Measurements from ENCODE around the gene SLC39A2. TPM values are rescaled to one million over a fixed set of nuclear protein-coding genes. Genes with fewer than 3 reads are reported as not detected.

SLC39A2 gene
- total and polyA plus RNA-seq, 9 of the 15 experiments (the other 6 are each of a cell fraction or from before 2014, with no cell fraction given) = 0.06 to 0.09 TPM; not detected in 7

DNA sequence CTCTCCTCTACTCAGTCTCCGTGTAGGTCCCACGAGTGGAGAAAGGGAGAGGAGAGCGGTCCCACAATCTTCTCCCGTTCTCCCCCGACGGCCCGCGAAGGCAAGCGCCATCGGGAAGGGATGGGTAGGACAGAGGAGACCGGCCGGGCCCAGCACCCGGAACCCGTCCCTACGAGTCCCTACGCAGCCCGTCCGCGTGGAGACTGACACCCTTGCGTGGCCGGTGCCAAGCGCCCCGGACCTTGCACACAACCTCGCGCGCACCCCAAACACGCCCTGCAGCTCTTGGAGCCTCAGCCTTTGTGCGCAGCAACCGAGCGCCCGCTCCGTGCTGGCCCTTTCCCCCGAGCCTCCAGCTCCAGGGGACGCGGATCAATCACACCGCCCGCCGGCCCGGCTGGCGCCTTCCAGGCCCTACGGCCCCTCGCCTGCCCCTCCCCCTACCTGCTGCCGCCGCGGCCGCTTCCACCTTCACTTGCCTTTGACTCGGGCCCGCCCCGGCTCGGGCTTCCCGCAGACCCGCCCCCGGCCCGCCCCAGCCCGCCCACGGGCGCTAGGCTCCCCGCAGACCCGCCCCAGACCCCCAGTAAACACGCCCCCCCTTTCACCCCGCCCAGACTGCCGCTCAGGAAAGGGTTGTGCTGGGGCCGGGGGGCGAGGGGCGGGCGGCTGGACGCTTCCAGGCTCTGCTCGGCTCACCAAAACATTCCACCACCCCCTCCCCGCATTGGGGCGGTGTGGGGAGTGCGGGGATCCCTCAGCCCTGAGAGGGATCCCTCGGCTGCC, 25.7 kb downstream of the SLC39A2 start, which contains the start of gene NDRG2 (continued):
- TF ChIP-seq, protein P1, sequence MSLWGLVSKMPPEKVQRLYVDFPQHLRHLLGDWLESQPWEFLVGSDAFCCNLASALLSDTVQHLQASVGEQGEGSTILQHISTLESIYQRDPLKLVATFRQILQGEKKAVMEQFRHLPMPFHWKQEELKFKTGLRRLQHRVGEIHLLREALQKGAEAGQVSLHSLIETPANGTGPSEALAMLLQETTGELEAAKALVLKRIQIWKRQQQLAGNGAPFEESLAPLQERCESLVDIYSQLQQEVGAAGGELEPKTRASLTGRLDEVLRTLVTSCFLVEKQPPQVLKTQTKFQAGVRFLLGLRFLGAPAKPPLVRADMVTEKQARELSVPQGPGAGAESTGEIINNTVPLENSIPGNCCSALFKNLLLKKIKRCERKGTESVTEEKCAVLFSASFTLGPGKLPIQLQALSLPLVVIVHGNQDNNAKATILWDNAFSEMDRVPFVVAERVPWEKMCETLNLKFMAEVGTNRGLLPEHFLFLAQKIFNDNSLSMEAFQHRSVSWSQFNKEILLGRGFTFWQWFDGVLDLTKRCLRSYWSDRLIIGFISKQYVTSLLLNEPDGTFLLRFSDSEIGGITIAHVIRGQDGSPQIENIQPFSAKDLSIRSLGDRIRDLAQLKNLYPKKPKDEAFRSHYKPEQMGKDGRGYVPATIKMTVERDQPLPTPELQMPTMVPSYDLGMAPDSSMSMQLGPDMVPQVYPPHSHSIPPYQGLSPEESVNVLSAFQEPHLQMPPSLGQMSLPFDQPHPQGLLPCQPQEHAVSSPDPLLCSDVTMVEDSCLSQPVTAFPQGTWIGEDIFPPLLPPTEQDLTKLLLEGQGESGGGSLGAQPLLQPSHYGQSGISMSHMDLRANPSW (CRISPR knock-in tag; IDR thresholded peaks at IDR 0.05) = no peak
- TF ChIP-seq MYC (IDR thresholded peaks at IDR 0.05; ENCODE audit: low read depth, low read length) (peak; percentile 53; the same call in 1 of the 2 replicates), MYC (CRISPR knock-in tag; IDR thresholded peaks at IDR 0.05; ENCODE audit: borderline replicate concordance, low read depth) (no peak; the same call in 1 of the 2 replicates), MAFG (tag; conservative IDR thresholded peaks at IDR 0.05) (no peak), PHB (CRISPR knock-in tag; IDR thresholded peaks at IDR 0.05) (no peak), RBM22 (IDR thresholded peaks at IDR 0.05; ENCODE audit: low read depth, low read length, poor library complexity, severe bottlenecking) (no peak), YBX1 (IDR thresholded peaks at IDR 0.05) (no peak), RB1 (IDR thresholded peaks at IDR 0.05; ENCODE audit: low read depth) (peak; percentile 49; the same call in 1 of the 2 replicates), CCNT2 (IDR thresholded peaks at IDR 0.05; ENCODE audit: borderline replicate concordance, extremely low read depth, insufficient read length, low read depth, low read length) (peak; percentile 24)
- TF ChIP-seq, protein P2, sequence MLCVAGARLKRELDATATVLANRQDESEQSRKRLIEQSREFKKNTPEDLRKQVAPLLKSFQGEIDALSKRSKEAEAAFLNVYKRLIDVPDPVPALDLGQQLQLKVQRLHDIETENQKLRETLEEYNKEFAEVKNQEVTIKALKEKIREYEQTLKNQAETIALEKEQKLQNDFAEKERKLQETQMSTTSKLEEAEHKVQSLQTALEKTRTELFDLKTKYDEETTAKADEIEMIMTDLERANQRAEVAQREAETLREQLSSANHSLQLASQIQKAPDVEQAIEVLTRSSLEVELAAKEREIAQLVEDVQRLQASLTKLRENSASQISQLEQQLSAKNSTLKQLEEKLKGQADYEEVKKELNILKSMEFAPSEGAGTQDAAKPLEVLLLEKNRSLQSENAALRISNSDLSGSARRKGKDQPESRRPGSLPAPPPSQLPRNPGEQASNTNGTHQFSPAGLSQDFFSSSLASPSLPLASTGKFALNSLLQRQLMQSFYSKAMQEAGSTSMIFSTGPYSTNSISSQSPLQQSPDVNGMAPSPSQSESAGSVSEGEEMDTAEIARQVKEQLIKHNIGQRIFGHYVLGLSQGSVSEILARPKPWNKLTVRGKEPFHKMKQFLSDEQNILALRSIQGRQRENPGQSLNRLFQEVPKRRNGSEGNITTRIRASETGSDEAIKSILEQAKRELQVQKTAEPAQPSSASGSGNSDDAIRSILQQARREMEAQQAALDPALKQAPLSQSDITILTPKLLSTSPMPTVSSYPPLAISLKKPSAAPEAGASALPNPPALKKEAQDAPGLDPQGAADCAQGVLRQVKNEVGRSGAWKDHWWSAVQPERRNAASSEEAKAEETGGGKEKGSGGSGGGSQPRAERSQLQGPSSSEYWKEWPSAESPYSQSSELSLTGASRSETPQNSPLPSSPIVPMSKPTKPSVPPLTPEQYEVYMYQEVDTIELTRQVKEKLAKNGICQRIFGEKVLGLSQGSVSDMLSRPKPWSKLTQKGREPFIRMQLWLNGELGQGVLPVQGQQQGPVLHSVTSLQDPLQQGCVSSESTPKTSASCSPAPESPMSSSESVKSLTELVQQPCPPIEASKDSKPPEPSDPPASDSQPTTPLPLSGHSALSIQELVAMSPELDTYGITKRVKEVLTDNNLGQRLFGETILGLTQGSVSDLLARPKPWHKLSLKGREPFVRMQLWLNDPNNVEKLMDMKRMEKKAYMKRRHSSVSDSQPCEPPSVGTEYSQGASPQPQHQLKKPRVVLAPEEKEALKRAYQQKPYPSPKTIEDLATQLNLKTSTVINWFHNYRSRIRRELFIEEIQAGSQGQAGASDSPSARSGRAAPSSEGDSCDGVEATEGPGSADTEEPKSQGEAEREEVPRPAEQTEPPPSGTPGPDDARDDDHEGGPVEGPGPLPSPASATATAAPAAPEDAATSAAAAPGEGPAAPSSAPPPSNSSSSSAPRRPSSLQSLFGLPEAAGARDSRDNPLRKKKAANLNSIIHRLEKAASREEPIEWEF (CRISPR knock-in tag; IDR thresholded peaks at IDR 0.05) = no peak
- TF ChIP-seq, protein P3, sequence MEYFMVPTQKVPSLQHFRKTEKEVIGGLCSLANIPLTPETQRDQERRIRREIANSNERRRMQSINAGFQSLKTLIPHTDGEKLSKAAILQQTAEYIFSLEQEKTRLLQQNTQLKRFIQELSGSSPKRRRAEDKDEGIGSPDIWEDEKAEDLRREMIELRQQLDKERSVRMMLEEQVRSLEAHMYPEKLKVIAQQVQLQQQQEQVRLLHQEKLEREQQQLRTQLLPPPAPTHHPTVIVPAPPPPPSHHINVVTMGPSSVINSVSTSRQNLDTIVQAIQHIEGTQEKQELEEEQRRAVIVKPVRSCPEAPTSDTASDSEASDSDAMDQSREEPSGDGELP (CRISPR knock-in tag; IDR thresholded peaks at IDR 0.05; ENCODE audit: borderline replicate concordance) = 0 out of 2 replicates have a peak, but pooled peaks have one; percentile 32
- TF ChIP-seq, protein P4, sequence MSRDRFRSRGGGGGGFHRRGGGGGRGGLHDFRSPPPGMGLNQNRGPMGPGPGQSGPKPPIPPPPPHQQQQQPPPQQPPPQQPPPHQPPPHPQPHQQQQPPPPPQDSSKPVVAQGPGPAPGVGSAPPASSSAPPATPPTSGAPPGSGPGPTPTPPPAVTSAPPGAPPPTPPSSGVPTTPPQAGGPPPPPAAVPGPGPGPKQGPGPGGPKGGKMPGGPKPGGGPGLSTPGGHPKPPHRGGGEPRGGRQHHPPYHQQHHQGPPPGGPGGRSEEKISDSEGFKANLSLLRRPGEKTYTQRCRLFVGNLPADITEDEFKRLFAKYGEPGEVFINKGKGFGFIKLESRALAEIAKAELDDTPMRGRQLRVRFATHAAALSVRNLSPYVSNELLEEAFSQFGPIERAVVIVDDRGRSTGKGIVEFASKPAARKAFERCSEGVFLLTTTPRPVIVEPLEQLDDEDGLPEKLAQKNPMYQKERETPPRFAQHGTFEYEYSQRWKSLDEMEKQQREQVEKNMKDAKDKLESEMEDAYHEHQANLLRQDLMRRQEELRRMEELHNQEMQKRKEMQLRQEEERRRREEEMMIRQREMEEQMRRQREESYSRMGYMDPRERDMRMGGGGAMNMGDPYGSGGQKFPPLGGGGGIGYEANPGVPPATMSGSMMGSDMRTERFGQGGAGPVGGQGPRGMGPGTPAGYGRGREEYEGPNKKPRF (IDR thresholded peaks at IDR 0.05; ENCODE audit: low read depth, low read length) = no peak

Measured in K562 (cell line).